A549 treated with Mapracorat at 1 μM for 4 hours (cell line): ENCODE measurements around the gene ARF5. TPM values are rescaled to one million over a fixed set of nuclear protein-coding genes. Genes with fewer than 3 reads are reported as not detected.

Source experiments
- total RNA-seq: library from RNA; stranded (reverse); fragments of 200-300 nt; extraction: Qiagen RNA extraction; gene quantifications from 5 replicates; pipeline ENCODE4 v1.2.3, GENCODE V29; 2022

ARF5 gene
- total RNA-seq = 162 to 204 TPM (median 166 TPM) in 5 replicates

GRCh38 chr7:127588019-127588696 is at the start of gene ARF5:
Gene ARF5 (plus strand): TSS chr7:127588411. CDS start chr7:127588499, 88 bp downstream.

GRCh38 chr7:127585044-127585953 is 2.9 kb upstream of the ARF5 start, which contains the start of gene GCC1:
Gene GCC1 (minus strand): TSS chr7:127585596. CDS start chr7:127585182, 414 bp downstream.

DNA sequence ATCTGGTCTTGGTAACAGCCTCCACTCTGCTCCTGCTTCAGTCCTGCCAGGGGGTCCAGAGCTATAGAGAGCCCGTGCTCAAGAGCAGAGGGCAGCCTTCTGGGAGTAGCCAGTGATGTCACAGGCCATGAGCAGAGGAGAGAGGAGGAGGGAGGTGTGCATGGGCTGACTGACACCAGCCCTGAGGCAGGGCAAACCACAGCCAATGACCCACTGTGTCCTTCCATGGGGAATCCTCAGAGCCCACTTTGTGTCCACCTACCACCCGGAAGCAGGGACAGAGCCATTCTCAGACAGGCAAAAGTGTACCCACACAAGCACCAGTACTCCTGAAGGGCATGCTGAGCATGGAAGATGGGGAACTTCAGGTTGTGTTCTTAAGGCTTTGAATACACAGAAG is 29.8 kb downstream of the ARF5 start, which contains the start of gene PAX4:
Gene PAX4, minus strand, starts transcription at position 101 of the 400 bp plus-strand sequence. CDS start 2,214 bp downstream, outside the sequence.

Other genes with a start within 250 kb of the ARF5 start
- 8.3 to 14.7 TPM (median 10.2 TPM) in 5 replicates for gene ZNF800, start 195.7 kb upstream of the ARF5 start, total RNA-seq
- gene GCC1, start 2.8 kb upstream of the ARF5 start, total RNA-seq = 13.0 to 15.2 TPM (median 13.9 TPM) in 5 replicates
- 0.21 to 0.73 TPM (median 0.37 TPM) in 3 of 5 replicates, not detected in the others for gene FSCN3, start 5.3 kb downstream of the ARF5 start, total RNA-seq
- not detected in 5 replicates for gene PAX4, start 29.7 kb downstream of the ARF5 start, total RNA-seq
- gene SND1, start 63.8 kb downstream of the ARF5 start, total RNA-seq = 98.7 to 105 TPM (median 104 TPM) in 5 replicates